VCaP (cell line): ENCODE results near the gene FAM151B.
A peak's percentile ranks its signal among the peaks of the same experiment; 100 is the strongest.

Experiments used
- H3K27ac ChIP-seq: fragments of 450-650 bp; 2 replicates; pipeline ENCODE4 v1.5.1; 2017
- CTCF ChIP-seq: fragments of 450-650 bp; conservative IDR thresholded peaks from 2 replicates; pipeline ENCODE4 v1.5.1; 2017; ENCODE audit warnings: mild to moderate bottlenecking, moderate library complexity

The FAM151B gene

GRCh38 chr5:80487444-80487828 lies 464 bp upstream of the FAM151B start:
- peak overlapping the region; percentile 78 for H3K27ac ChIP-seq
- no peak for TF ChIP-seq CTCF

- TF ChIP-seq CTCF, result no peak
- H3K27ac ChIP-seq, result no peak overlapping the region
These were observed 3.4 kb downstream of the FAM151B start for GRCh38 chr5:80491296-80491695.

GRCh38 chr5:80492741-80493140 lies 4.8 kb downstream of the FAM151B start:
- no peak for TF ChIP-seq CTCF
- H3K27ac ChIP-seq, result peak overlapping the region; percentile 62

- H3K27ac ChIP-seq, result peak overlapping the region; percentile 62
These were observed 5.5 kb downstream of the FAM151B start for GRCh38 chr5:80493443-80493842.

- no peak overlapping the region for H3K27ac ChIP-seq
- TF ChIP-seq CTCF, result no peak
These were observed 8.0 kb downstream of the FAM151B start for GRCh38 chr5:80495891-80496290.

DNA sequence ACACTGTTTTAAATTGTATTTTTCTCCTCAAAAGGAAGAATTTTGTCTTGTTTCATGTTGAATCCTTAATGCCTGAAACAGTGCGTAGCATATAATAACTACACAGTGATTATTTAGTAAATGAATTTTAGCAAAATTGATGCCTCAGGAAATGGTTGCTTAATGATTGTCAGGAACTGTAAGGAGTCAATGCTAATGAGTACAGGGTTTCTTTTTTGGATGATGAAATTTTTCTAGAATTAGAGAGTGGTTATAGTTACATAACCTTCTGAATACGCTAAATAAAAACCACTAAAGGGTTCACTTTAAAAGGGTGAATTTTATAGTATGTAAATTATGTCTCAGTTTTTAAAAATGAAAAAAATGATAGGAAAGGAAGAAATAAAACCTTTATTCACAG lies 14.9 kb downstream of the FAM151B start:
- TF ChIP-seq CTCF, result no peak
- H3K27ac ChIP-seq, result no peak overlapping the region

DNA sequence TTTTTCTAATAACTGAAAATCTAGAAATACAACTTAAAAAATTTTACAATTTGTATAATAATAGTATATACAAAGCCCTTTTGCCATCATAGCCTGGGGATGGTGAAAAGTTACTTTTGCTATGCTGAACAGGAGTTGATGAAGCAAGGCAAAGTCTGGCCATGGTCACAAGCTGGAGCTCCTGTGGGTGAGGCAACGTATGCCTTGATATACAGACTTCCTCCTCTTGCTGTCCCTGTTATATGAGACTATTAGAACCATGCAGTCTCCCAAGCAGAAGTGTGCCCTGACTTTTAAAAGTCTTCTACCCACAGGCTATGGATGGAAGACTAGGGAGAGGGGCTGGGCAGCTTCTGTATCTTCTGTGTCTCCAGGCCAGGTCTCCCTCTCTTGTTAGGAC lies 15.7 kb downstream of the FAM151B start:
- no peak for TF ChIP-seq CTCF
- no peak overlapping the region for H3K27ac ChIP-seq

DNA sequence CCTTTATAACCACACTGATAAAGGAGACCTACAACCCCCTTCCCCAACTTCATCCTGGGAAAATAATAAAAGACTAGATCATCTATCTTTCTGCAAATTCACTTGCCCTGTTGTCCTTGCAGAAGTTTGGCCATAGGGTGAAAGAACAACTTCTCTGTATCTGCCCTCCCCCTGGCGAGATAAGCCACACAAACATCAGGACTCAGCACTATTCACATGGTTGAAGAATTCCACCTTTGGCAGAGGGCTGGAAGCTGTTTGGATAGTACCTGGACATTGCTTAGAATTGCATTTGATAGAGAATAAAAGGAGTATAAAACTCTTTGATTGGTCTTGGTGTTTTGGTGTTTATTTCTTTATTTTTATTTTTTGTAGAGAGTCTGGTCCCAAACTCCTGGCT lies 16.9 kb downstream of the FAM151B start:
- no peak for TF ChIP-seq CTCF
- H3K27ac ChIP-seq, result no peak overlapping the region
